ENCODE data around the gene FAAP20. TPM values are rescaled to one million over a fixed set of nuclear protein-coding genes. Genes with fewer than 3 reads are reported as not detected.

The FAAP20 gene
- total and polyA plus RNA-seq, 2 of the 8 experiments (the other 6 are each of a cell fraction or from before 2014, with no cell fraction given), result 58.4 to 99.8 TPM

DNA sequence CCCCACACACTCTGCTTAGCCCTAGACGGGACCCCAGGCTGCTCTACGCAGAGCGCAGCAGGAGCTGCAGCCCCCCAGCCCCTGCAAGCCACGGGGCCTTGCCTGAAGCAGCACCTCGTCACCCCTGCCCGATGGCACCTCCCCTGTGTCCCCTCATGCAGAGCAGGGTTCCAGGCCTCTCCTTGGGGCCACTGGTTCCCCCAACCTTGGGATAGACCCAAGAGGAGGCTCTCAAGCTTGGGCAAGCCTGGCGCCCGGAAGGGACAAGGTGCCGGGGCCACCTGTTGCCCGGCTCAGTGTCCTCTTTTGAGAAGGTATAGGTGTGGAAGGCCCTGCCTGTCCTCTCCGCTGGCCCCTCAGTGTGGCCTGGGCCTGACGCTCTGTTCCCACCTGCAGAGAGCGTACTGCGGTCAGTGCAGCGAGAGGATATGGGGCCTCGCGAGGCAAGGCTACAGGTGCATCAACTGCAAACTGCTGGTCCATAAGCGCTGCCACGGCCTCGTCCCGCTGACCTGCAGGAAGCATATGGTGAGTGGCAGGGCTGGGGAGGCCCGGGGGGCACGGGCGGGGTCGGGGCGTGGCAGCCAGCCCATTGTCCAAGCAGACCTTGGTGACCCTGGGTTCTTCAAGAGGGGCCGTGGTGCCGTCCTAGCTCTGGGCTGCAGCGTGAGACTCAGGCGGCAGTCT lies 50.6 kb downstream of the FAAP20 start (continued):
- TF ChIP-seq, protein P1, sequence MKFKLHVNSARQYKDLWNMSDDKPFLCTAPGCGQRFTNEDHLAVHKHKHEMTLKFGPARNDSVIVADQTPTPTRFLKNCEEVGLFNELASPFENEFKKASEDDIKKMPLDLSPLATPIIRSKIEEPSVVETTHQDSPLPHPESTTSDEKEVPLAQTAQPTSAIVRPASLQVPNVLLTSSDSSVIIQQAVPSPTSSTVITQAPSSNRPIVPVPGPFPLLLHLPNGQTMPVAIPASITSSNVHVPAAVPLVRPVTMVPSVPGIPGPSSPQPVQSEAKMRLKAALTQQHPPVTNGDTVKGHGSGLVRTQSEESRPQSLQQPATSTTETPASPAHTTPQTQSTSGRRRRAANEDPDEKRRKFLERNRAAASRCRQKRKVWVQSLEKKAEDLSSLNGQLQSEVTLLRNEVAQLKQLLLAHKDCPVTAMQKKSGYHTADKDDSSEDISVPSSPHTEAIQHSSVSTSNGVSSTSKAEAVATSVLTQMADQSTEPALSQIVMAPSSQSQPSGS (IDR thresholded peaks at IDR 0.05; ENCODE audit: low read length), result no peak
- TF ChIP-seq JUN (IDR thresholded peaks at IDR 0.05; ENCODE audit: low read depth, low read length) (no peak), SP1 (IDR thresholded peaks at IDR 0.05; ENCODE audit: low read depth, low read length) (no peak), GABPA (IDR thresholded peaks at IDR 0.05; ENCODE audit: borderline replicate concordance, insufficient read depth, low read length) (no peak), EZH2 (IDR thresholded peaks at IDR 0.05; ENCODE audit: low read depth, low read length, severe bottlenecking) (no peak), BRCA1 (IDR thresholded peaks at IDR 0.05; ENCODE audit: low read depth, low read length) (no peak), SIX5 (IDR thresholded peaks at IDR 0.05; ENCODE audit: low read depth, low read length) (no peak), GTF2F1 (IDR thresholded peaks at IDR 0.05; ENCODE audit: borderline replicate concordance, low read depth, low read length) (no peak), TCF12 (IDR thresholded peaks at IDR 0.05; ENCODE audit: low read depth, low read length) (no peak)

Measured in H1 (cell line).